LNCaP clone FGC (cell line): Measurements from ENCODE around the gene SASH3.

Source experiments
- DNase-seq: peaks from one replicate; pipeline ENCODE4 v3.0.0-alpha.2; 2011; ENCODE audit warnings: low read depth
- H3K4me3 ChIP-seq: 2 replicates; pipeline ENCODE4 v1.5.1; 2011; ENCODE audit warnings: mild to moderate bottlenecking, low read depth, low read length, control low read depth
- TF ChIP-seq, protein P1 (sequence below): IDR thresholded peaks from 2 replicates; pipeline ENCODE4 v1.5.1; 2012; ENCODE audit warnings: mild to moderate bottlenecking; ENCODE audit not compliant: control insufficient read depth, insufficient read depth; ENCODE audit errors: extremely low read depth

SASH3 gene

DNA sequence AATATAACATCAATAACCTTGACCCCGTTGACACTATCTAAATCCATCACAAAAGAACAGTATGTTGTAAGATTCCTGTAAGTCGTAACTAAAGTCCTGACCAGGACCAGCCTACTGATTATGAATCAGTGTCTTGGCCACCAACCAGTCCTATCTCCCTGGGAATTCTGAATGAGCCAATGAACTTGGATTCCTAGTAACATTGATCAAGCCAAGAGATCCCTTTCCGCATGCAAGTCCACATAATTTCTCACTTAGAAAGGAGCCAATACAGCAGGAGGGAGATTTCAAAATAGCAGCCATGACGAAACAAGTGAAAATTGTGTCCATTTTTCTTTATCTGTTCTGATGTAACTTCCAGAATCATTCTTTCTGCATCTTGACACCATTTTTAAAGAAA, 31.4 kb upstream of the SASH3 start:
- H3K4me3 ChIP-seq = no peak overlapping the region
- DNase-seq = no peak
- TF ChIP-seq, protein P1, sequence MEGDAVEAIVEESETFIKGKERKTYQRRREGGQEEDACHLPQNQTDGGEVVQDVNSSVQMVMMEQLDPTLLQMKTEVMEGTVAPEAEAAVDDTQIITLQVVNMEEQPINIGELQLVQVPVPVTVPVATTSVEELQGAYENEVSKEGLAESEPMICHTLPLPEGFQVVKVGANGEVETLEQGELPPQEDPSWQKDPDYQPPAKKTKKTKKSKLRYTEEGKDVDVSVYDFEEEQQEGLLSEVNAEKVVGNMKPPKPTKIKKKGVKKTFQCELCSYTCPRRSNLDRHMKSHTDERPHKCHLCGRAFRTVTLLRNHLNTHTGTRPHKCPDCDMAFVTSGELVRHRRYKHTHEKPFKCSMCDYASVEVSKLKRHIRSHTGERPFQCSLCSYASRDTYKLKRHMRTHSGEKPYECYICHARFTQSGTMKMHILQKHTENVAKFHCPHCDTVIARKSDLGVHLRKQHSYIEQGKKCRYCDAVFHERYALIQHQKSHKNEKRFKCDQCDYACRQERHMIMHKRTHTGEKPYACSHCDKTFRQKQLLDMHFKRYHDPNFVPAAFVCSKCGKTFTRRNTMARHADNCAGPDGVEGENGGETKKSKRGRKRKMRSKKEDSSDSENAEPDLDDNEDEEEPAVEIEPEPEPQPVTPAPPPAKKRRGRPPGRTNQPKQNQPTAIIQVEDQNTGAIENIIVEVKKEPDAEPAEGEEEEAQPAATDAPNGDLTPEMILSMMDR = no peak

DNA sequence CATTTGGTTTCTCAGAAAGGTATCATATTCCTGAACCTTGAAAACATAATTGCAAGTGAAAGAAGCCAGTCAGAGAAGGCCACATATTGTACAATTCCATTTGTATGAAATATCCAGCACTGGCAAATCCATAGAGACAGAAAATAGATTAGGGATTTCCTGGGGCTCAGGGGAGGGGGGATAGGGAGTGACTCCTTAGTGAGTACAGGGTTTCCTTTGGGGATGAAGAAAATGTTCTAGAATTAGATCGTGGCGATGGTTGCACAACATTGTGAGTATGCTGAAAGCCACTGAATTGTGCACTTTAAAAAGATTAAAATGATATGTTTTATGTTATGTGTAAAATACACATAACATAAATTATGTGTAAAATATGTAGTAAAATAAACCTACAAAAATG, 30.7 kb upstream of the SASH3 start:
- TF ChIP-seq, protein P1 = no peak
- DNase-seq = no peak
- H3K4me3 ChIP-seq = no peak overlapping the region

DNA sequence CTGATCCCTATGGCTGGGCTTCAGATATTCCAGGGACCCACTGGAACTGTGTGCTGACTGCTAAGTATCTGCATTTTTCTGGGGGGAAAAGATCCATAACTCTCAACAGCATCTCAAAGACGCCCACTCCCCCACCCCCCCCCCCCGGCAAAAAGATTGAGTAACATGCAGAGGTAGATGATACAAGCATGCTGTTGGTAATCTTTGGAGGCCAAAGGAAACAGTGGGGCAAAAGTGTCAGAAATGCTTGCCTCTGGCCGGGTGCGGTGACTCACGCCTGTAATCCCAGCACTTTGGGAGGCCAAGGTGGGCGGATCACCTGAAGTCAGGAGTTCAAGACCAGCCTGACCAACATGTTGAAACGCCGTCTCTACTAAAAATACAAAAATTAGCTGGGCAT, 28.8 kb upstream of the SASH3 start:
- TF ChIP-seq, protein P1 = no peak
- H3K4me3 ChIP-seq = no peak overlapping the region
- no peak for DNase-seq

DNA sequence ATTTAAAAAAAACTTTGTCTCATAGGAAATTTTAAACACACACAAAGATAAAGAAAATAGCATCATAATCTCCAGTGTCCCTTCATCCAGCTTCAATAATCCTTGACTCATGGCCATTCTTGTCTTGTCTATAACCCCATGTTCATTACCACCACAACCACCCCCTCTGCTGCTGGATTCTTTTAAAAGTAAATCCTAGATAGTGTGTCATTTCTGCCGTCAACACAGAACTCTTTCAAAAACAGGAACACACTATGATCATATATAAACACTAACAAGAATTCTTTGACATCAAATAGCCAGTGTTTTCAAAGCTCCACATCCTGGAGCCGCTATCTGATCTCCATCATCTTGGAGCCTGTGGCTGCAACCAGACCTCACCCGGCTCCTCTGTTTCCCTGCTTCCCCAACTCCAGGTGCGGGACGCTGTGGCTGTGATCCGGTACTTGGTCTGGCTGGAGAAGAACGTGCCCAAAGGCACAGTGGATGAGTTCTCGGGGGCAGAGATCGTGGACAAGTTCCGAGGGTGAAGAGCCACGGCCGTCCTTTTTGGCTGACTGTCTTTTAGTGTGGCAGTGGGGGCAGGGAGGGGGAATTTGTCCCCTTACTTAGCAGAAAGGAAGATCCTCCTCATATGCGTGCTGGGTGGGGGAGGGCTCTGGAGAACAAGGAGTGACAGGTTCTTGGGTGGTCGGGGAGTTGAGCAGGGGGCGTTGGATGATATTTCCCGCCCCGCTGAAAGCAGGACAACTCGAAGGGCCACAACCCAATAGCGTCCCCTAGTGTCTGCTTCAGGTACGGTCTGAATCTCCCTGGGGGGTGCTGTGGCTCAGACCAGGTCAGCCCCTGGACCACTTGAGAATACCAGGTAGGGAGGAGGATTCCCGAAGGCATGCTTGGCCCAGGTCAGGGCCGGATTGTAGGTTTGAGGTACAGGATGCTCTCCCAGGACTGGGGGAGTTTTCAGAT, 25.4 kb upstream of the SASH3 start:
- no peak overlapping the region for H3K4me3 ChIP-seq
- TF ChIP-seq, protein P1 = no peak
- DNase-seq = no peak

DNA sequence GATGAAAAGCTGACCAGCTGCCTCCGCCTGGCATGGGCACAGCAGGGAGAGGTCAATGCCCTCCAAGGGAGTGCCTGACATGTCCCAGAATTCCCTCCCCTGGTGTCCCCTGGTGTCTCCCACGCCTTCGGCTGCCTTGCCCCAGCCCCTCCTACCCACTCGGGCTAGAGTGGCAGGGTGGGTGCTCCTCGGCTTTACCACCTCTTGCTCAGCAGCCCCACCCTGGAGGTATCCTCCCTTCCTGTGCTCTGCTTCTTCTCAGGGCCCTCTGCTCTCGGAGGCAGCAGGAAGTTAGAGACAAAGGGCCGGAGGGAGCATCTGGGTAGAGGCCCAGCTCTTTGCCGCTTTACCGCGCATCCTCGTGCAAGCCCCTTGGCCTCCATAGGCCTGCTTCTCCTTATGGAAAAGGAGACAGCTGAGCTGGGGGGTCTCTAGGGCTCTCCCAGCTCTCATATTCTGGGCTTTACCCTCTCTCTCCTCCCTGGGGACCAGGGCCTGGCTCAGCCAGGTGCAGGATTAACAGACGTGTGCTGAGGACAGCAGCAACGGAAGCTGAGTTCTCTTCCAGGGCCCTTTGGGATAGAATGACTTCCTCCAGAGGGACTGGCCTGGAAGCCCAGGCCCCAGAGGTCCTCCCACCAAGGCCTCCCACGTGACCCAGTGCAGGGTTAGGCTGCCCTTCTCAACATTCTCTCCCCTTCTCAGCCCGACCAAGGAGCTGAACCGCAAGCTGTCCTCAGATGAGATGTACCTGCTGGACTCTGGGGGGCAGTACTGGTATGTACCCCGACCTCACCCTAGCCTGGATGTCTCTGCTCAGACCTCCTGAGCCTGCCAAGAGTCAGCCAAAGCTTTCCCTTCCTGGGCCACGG, 23.7 kb upstream of the SASH3 start:
- no peak for DNase-seq
- no peak overlapping the region for H3K4me3 ChIP-seq
- TF ChIP-seq, protein P1 = no peak

DNA sequence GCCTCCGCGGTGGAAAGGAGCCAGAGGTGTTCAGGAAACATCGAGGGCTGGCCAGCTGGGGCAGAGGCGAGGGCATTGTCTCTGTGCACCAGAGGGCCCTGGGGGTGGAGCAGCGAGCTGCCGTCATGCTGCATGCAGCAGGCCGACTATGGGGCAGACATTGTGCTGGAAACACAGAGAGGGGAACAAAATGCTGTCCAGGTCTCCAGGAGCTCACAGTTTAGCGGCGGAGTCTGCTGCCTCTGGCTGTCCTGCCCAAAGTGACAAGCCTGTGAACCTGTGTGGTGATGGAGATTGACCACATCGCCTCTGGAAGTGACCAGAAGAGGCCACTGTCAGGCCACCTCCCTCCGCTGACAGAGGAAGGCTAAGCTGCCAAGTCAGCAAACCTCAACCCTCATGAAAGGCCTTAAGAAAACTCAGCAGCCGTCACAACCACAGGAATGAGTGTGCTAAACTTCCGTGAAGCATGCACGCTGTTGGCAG, 20.1 kb upstream of the SASH3 start:
- TF ChIP-seq, protein P1 = no peak
- DNase-seq = no peak
- no peak overlapping the region for H3K4me3 ChIP-seq
